Measurements from ENCODE around the gene ZNF398.

DNA sequence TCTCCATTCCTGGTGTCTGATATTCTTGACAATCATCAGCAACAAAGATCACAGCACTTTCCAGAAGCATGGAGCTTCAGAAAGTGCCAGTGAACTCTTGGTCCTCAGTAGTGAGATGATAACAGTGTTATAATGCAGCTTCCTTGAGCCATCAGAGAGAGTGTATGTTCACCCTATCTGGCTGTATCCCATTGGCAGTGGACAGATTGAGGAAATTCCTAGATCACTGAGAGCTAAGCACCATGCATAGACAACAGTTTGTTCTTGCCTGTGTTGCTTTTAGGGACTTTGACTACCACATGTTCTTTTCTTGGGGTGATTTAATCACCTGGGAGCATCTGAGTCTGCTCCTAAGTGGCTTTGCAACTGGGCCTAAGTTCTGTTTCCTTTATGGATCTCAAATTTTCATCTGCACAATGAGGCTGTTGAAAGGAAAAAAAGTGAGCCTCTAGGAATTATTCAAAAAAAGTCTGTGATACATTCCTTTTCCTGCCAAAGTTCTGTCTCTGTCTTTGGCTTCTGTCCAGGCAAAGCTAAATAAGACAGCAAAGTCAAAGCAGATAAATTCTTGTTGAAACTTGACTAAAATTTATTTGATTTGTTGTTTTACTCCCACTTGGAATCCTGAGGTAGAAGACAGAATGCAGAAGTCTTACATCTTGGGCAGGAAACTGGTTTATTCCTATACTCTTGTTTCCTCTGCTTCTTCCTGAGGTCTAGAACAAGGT lies 33.6 kb downstream of the ZNF398 start:
- TF ChIP-seq, protein P1, sequence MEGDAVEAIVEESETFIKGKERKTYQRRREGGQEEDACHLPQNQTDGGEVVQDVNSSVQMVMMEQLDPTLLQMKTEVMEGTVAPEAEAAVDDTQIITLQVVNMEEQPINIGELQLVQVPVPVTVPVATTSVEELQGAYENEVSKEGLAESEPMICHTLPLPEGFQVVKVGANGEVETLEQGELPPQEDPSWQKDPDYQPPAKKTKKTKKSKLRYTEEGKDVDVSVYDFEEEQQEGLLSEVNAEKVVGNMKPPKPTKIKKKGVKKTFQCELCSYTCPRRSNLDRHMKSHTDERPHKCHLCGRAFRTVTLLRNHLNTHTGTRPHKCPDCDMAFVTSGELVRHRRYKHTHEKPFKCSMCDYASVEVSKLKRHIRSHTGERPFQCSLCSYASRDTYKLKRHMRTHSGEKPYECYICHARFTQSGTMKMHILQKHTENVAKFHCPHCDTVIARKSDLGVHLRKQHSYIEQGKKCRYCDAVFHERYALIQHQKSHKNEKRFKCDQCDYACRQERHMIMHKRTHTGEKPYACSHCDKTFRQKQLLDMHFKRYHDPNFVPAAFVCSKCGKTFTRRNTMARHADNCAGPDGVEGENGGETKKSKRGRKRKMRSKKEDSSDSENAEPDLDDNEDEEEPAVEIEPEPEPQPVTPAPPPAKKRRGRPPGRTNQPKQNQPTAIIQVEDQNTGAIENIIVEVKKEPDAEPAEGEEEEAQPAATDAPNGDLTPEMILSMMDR (tag by site-specific recombination; IDR thresholded peaks at IDR 0.05) = no peak
- TF ChIP-seq ZNF843 (tag by site-specific recombination; IDR thresholded peaks at IDR 0.05) (no peak), ZNF776 (tag by site-specific recombination; IDR thresholded peaks at IDR 0.05; ENCODE audit: borderline replicate concordance) (no peak), ZNF292 (tag by site-specific recombination; IDR thresholded peaks at IDR 0.05; ENCODE audit: borderline replicate concordance, low read depth) (no peak)
- TF ChIP-seq, protein P2, sequence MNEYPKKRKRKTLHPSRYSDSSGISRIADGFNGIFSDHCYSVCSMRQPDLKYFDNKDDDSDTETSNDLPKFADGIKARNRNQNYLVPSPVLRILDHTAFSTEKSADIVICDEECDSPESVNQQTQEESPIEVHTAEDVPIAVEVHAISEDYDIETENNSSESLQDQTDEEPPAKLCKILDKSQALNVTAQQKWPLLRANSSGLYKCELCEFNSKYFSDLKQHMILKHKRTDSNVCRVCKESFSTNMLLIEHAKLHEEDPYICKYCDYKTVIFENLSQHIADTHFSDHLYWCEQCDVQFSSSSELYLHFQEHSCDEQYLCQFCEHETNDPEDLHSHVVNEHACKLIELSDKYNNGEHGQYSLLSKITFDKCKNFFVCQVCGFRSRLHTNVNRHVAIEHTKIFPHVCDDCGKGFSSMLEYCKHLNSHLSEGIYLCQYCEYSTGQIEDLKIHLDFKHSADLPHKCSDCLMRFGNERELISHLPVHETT (tag by site-specific recombination; IDR thresholded peaks at IDR 0.05) = no peak

Data from HEK293 (cell line).